Peyer's patch (tissue), 4 donors: Measurements from ENCODE around the gene TRMT10B. TPM values are rescaled to one million over a fixed set of nuclear protein-coding genes. Genes with fewer than 3 reads are reported as not detected.

Experiments used
- DNase-seq, 3 donors: peaks; one replicate each; pipeline ENCODE4 v3.0.0-alpha.2; 2017 to 2019
- H3K27ac ChIP-seq, 4 donors: fragments of 200-600 bp; sonication (generic); one replicate each; pipeline ENCODE4 v1.5.1; 2016 to 2019
- H3K27me3 ChIP-seq, 2 donors: fragments of 200-600 bp; sonication (generic); one replicate each; pipeline ENCODE4 v1.5.1; 2019
- H3K36me3 ChIP-seq, 3 donors: fragments of 200-600 bp; sonication (generic); one replicate each; pipeline ENCODE4 v1.5.1; 2016 to 2019
- H3K4me1 ChIP-seq, 4 donors: fragments of 200-600 bp; sonication (generic); one replicate each; pipeline ENCODE4 v1.5.1; 2016 to 2019
- H3K4me3 ChIP-seq, 4 donors: fragments of 200-600 bp; sonication (generic); 1 replicate in 3 of 4; 2 replicates in 1 of 4; pipeline ENCODE4 v1.5.1; 2016 to 2019; ENCODE audit warnings: mild to moderate bottlenecking in 1 of 4
- H3K9me3 ChIP-seq, 4 donors: fragments of 200-600 bp; sonication (generic); one replicate each; pipeline ENCODE4 v1.5.1; 2016 to 2019; ENCODE audit warnings: mild to moderate bottlenecking in 1 of 4
- POLR2A ChIP-seq, 2 donors: fragments of 450-650 bp; IDR thresholded peaks; one replicate each; pipeline ENCODE4 v1.5.1; 2017; ENCODE audit warnings: antibody characterized with exemption in 2 of 2, mild to moderate bottlenecking in 2 of 2, moderate library complexity in 2 of 2
- total RNA-seq, 4 donors: library from RNA; depleted of rRNA; stranded (reverse); fragments of >200 nt; gene quantifications; one replicate each; pipeline ENCODE4 v1.1.0, GENCODE V29; 2016
- TF ChIP-seq, protein P1 (sequence below), 6 experiments: fragments of 450-650 bp in 4 of 6; fragments of 200-600 bp in 2 of 6; sonication (generic) in 1 of 6; IDR thresholded peaks; one replicate each; pipeline ENCODE4 v1.5.1; 2017 to 2019; ENCODE audit warnings: antibody characterized with exemption in 6 of 6, mild to moderate bottlenecking in 3 of 6, moderate library complexity in 1 of 6

The TRMT10B gene
- total RNA-seq, 4 donors from 2014 or later, result 3.3 to 33.0 (median 16.1) TPM

DNA sequence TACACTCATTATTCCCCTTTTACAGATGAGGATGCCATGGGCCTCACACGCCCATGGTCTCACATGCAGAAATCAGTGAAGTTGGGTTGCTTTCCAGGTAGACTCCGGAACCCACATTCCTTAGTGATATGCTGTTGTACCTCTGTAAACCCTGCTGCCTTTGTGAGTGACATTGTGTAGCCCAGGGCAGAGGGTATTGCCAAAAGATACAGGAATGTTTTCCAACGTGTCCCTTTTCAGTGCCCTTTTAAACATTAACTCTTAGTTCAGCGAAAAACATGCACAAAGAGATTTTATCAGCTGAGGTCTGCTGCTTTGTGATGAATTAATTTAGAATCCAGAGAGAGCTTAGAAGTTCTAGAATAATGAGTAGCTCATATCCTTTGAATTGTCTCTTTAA lies 38.3 kb upstream of the TRMT10B start:
- TF ChIP-seq, protein P1, sequence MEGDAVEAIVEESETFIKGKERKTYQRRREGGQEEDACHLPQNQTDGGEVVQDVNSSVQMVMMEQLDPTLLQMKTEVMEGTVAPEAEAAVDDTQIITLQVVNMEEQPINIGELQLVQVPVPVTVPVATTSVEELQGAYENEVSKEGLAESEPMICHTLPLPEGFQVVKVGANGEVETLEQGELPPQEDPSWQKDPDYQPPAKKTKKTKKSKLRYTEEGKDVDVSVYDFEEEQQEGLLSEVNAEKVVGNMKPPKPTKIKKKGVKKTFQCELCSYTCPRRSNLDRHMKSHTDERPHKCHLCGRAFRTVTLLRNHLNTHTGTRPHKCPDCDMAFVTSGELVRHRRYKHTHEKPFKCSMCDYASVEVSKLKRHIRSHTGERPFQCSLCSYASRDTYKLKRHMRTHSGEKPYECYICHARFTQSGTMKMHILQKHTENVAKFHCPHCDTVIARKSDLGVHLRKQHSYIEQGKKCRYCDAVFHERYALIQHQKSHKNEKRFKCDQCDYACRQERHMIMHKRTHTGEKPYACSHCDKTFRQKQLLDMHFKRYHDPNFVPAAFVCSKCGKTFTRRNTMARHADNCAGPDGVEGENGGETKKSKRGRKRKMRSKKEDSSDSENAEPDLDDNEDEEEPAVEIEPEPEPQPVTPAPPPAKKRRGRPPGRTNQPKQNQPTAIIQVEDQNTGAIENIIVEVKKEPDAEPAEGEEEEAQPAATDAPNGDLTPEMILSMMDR (IDR thresholded peaks at IDR 0.05), result no peak
- no peak for TF ChIP-seq POLR2A (IDR thresholded peaks at IDR 0.05)
- no peaks in the 10 kb centered on the region for H3K4me1 ChIP-seq
- no peaks in the 10 kb centered on the region for H3K36me3 ChIP-seq
- H3K27ac ChIP-seq, result no peak overlapping the region
- no peak overlapping the region for H3K4me3 ChIP-seq
- no peaks in the 10 kb centered on the region for H3K27me3 ChIP-seq
- DNase-seq, result no peak
- no peaks in the 10 kb centered on the region for H3K9me3 ChIP-seq

DNA sequence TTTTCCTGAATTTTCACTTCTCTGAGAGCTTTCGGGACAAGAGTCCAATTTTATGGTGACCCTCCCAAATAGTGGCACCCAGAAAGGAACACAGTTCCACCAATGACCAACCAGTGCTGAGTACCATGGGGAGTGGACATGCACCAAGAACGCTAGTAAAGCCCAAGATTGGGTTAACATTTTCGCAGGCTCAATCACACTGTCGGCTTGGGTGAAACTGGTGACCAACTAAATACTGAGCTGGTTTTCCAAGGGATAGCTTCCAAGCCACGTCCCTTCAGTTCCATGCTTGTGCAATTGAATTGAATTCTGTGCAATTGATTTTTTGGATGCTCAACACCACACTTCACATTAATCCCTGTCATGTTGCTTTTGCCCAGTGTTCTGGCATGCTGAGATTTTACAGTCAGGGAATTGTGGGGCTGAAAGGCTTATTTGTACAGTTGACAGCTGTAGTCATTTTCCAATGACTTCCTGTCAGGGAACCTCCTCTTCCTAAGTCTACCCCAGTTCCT lies 37.6 kb upstream of the TRMT10B start:
- no peaks in the 10 kb centered on the region for H3K36me3 ChIP-seq
- H3K27ac ChIP-seq, result no peak overlapping the region
- TF ChIP-seq, protein P1 (IDR thresholded peaks at IDR 0.05), result no peak
- TF ChIP-seq POLR2A (IDR thresholded peaks at IDR 0.05), result no peak
- DNase-seq, result no peak
- no peaks in the 10 kb centered on the region for H3K9me3 ChIP-seq
- no peak overlapping the region for H3K4me3 ChIP-seq
- H3K27me3 ChIP-seq, result no peaks in the 10 kb centered on the region
- H3K4me1 ChIP-seq, result no peaks in the 10 kb centered on the region

DNA sequence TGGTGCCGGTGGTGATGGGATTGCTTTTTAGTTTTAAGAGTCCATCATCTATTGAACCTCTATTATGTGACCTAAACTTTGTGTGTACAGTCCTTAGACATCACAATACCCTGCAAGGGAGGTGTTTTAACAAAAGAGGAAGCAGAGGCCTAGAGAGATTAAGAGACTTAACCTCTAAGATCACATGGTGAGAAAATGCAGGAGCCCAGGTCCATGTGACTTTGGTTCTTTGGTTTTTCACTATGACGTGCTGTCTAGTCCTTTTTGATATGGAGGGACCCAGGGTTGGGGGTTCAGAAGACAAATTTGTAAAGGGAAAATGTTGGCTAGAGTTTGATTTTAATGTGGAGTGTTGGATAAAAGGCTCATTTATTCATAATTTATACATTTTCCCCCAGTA lies 34.1 kb upstream of the TRMT10B start:
- DNase-seq, result no peak
- no peak for TF ChIP-seq POLR2A (IDR thresholded peaks at IDR 0.05)
- TF ChIP-seq, protein P1 (IDR thresholded peaks at IDR 0.05), result no peak

DNA sequence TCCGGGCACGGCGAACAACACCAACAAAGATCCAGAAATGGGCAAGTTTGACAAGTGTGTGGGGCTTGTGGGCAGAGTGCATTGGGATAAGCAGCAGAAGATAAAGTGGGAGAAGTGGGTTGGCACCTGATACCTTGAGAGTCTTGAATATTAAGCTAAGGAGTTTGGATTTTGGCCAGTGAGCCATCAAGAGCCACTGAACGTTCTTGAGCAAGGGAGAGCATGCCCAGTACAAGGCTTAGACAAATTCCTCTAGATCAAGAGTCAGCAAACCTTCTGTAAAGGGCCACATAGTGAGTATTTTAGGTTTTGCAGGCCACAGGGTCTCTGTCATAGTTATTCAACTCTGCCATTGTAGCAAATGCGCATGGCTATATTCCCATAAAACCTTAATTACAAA lies 26.6 kb upstream of the TRMT10B start:
- no peak for DNase-seq

More for the DNA sequence above, 34.1 kb upstream of the TRMT10B start:
- Histone ChIP-seq H3K4me1 (no peaks in the 10 kb centered on the region), H3K27me3 (no peaks in the 10 kb centered on the region), H3K36me3 (no peaks in the 10 kb centered on the region), H3K27ac (no peak overlapping the region), H3K4me3 (no peak overlapping the region), H3K9me3 (no peaks in the 10 kb centered on the region)

DNA sequence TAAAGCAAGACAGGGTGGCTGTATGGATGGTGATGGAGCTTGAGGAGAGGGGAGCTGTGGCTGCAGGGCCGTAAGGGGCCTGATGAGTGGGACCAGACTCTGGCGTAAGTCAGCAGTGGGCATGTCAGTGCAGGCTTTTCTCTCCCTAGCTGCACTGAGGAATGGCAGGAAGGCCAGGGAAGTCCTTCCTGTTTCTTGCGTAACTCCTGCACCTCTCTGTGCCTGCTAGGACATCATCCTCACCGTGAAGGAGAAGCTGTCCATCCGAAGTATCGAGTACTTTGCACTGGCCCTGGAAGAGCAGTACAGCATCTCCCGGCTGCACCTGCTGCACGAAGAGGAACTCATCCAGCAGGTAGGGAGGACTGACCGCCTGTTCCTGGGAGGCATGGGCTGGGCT lies 24.1 kb upstream of the TRMT10B start:
- H3K4me1 ChIP-seq, result no peaks in the 10 kb centered on the region
- H3K36me3 ChIP-seq, result no peaks in the 10 kb centered on the region
- H3K4me3 ChIP-seq, result no peak overlapping the region
- TF ChIP-seq POLR2A (IDR thresholded peaks at IDR 0.05), result no peak
- TF ChIP-seq, protein P1 (IDR thresholded peaks at IDR 0.05), result no peak
- no peaks in the 10 kb centered on the region for H3K27me3 ChIP-seq
- H3K9me3 ChIP-seq, result no peaks in the 10 kb centered on the region
- no peak for DNase-seq
- no peak overlapping the region for H3K27ac ChIP-seq

More for the DNA sequence above, 26.6 kb upstream of the TRMT10B start:
- Histone ChIP-seq H3K9me3 (no peaks in the 10 kb centered on the region), H3K27ac (no peak overlapping the region), H3K36me3 (no peaks in the 10 kb centered on the region), H3K4me3 (no peak overlapping the region), H3K27me3 (no peaks in the 10 kb centered on the region), H3K4me1 (no peaks in the 10 kb centered on the region)
- TF ChIP-seq POLR2A (IDR thresholded peaks at IDR 0.05), result no peak
- TF ChIP-seq, protein P1 (IDR thresholded peaks at IDR 0.05), result no peak

DNA sequence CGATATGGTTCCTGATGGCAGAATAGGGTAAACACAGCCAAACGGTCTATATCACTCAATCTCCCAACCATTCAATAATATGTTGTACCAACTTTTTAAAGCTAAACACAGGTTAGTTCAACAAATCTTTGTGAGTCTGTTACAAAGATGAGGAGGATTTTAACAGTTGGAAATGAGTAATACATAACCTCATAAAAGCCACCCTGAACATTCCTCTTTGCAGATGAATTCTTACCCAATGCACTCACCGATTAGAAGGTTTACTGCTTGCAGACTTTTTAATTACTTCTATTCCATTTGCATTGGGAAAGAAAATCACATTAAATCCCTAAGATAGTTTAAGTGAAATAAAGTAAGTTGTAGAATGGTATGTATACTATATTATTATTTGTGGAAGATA lies 23.3 kb upstream of the TRMT10B start:
- no peak for TF ChIP-seq POLR2A (IDR thresholded peaks at IDR 0.05)
- TF ChIP-seq, protein P1 (IDR thresholded peaks at IDR 0.05), result no peak
- Histone ChIP-seq H3K4me3 (no peak overlapping the region), H3K4me1 (no peaks in the 10 kb centered on the region), H3K36me3 (no peaks in the 10 kb centered on the region), H3K9me3 (no peaks in the 10 kb centered on the region), H3K27me3 (no peaks in the 10 kb centered on the region), H3K27ac (no peak overlapping the region)
- no peak for DNase-seq
